Muscle layer of duodenum (tissue), 2 donors: ENCODE data around the gene PRUNE1.
A peak's percentile ranks its signal among the peaks of the same experiment; 100 is the strongest.

Experiments
- H3K27ac ChIP-seq: one replicate; pipeline ENCODE4 v1.7.0; 2013; ENCODE audit warnings: mild to moderate bottlenecking, low read length
- H3K27me3 ChIP-seq: one replicate; pipeline ENCODE4 v1.7.0; 2013; ENCODE audit warnings: low read depth, mild to moderate bottlenecking, control low read depth, low read length
- H3K36me3 ChIP-seq, 2 donors: one replicate each; pipeline ENCODE4 v1.7.0; 2013; ENCODE audit warnings: low read length in 2 of 2, control low read depth in 1 of 2, mild to moderate bottlenecking in 1 of 2; ENCODE audit not compliant: insufficient read depth in 2 of 2, control insufficient read depth in 1 of 2
- H3K4me1 ChIP-seq, 2 donors: one replicate each; pipeline ENCODE4 v1.7.0; 2013; ENCODE audit warnings: low read length in 2 of 2, mild to moderate bottlenecking in 2 of 2, control low read depth in 1 of 2, moderate library complexity in 1 of 2; ENCODE audit not compliant: insufficient read depth in 2 of 2, control insufficient read depth in 1 of 2
- H3K4me3 ChIP-seq, 2 donors: one replicate each; pipeline ENCODE4 v1.7.0; 2013; ENCODE audit warnings: low read length in 2 of 2, low read depth in 1 of 2, mild to moderate bottlenecking in 1 of 2
- H3K9me3 ChIP-seq, 2 donors: one replicate each; pipeline ENCODE4 v1.7.0; 2013; ENCODE audit warnings: low read length in 2 of 2, control low read depth in 1 of 2, mild to moderate bottlenecking in 1 of 2; ENCODE audit not compliant: control insufficient read depth in 1 of 2
- donor health status: healthy.

The PRUNE1 gene

DNA sequence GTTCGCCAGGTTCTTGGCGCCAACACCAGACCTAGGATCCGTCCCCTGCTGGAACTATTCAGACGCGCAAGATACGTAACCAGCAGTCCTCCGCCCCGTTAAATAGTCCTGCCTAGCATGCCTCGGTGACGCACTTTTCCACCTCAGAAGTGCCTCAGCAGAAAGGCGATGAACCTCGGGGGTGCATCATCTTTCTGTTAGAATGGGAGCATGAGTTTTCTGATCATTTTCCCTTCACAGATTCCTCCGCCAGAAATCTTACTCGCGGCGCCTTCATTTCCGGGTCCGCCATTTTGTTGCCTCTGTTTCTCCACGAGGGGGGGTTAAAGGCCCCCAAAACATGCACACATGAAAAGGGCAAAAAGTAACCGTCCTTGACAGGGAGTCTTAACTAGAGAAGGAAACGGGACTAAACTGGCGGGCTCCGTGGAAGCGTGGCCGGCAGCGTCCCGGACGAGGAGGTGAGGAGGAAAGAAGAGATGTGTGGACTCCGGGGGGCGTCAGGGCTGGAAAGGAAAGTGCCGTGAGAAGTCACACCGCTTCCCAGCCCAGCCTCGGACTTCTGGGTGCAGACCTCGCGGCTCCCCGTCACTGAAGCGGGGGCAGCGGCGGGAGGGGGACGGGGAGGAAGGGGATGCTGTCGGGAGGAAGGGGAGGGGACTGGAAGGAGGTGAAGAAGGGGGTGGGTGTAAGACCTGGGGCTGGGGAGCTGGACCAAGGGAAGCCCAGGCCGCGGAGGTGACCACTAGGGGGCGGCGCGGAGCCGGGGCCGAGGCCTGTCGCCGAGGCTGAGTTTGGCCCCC lies 62.4 kb downstream of the PRUNE1 start, which contains the start of gene GABPB2:
Gene GABPB2 (plus strand): TSS at position 288 of the 803 bp plus-strand sequence. CDS start 17,429 bp downstream, outside the sequence.
- peak within 1 kb of the TSS; percentile 100 for H3K27ac ChIP-seq
- no peaks in the 10 kb centered on the region for H3K9me3 ChIP-seq
- no peaks in the 10 kb centered on the region for H3K27me3 ChIP-seq
- H3K4me3 ChIP-seq = peak within 1 kb of the TSS; percentile 80 to 95
- peaks cover 0 to 9% of the 10 kb centered on the region in 2 donors for H3K36me3 ChIP-seq
- H3K4me1 ChIP-seq = peaks cover 0 to 7% of the 10 kb centered on the region in 2 donors

- Histone ChIP-seq H3K36me3 (peaks cover 0 to 9% of the 10 kb centered on the region in 2 donors), H3K27me3 (no peaks in the 10 kb centered on the region), H3K4me3 (no peak overlapping the region), H3K27ac (no peak overlapping the region), H3K9me3 (no peaks in the 10 kb centered on the region), H3K4me1 (peaks cover 0 to 7% of the 10 kb centered on the region in 2 donors)
These were observed 64.0 kb downstream of the PRUNE1 start for GRCh38 chr1:151072224-151072623.
